Measurements from ENCODE around the gene NKD1.

GRCh38 chr16:50591209-50591608 is 43.0 kb downstream of the NKD1 start:
- TF ChIP-seq POLR2A (IDR thresholded peaks at IDR 0.05) (no peak), CTCF (IDR thresholded peaks at IDR 0.05) (no peak)

Measured in adrenal gland (tissue), 5 donors.